Smooth muscle cell (in vitro differentiated cells): ENCODE measurements around the gene OR10P1. TPM values are rescaled to one million over a fixed set of nuclear protein-coding genes. Genes with fewer than 3 reads are reported as not detected.
A peak's percentile ranks its signal among the peaks of the same experiment; 100 is the strongest.

Source experiments
- DNase-seq: peaks from one replicate; lab custom pipeline; 2025; ENCODE audit not compliant: unreplicated experiment; lab: John Stamatoyannopoulos, UW
- H2AFZ ChIP-seq: fragments of 200-600 bp; sonication (generic); 2 replicates; pipeline ENCODE4 v1.6.0; 2016; ENCODE audit warnings: antibody characterized with exemption, low read depth, mild to moderate bottlenecking
- H3F3A ChIP-seq: fragments of 200-600 bp; sonication (generic); 2 replicates; pipeline ENCODE4 v1.6.0; 2017; ENCODE audit warnings: antibody characterized with exemption, low read depth
- H3K27ac ChIP-seq: fragments of 200-600 bp; sonication (generic); 2 replicates; pipeline ENCODE4 v1.5.1; 2016; ENCODE audit warnings: low read depth, mild to moderate bottlenecking
- H3K27me3 ChIP-seq: fragments of 200-600 bp; sonication (generic); 2 replicates; pipeline ENCODE4 v1.6.1; 2016; ENCODE audit warnings: low read depth, mild to moderate bottlenecking
- H3K36me3 ChIP-seq: fragments of 200-600 bp; sonication (generic); 2 replicates; pipeline ENCODE4 v1.5.1; 2016; ENCODE audit warnings: low read depth
- H3K4me1 ChIP-seq: fragments of 200-600 bp; sonication (generic); 2 replicates; pipeline ENCODE4 v1.5.1; 2016; ENCODE audit warnings: low read depth
- H3K4me2 ChIP-seq: fragments of 200-600 bp; sonication (generic); 2 replicates; pipeline ENCODE4 v1.6.0; 2016; ENCODE audit warnings: mild to moderate bottlenecking
- H3K4me3 ChIP-seq: fragments of 200-600 bp; sonication (generic); 2 replicates; pipeline ENCODE4 v1.5.1; 2016; ENCODE audit warnings: mild to moderate bottlenecking
- H3K79me2 ChIP-seq: fragments of 200-600 bp; sonication (generic); 2 replicates; pipeline ENCODE4 v1.6.0; 2016; ENCODE audit warnings: low read depth, mild to moderate bottlenecking
- H3K9ac ChIP-seq: fragments of 200-600 bp; sonication (generic); 2 replicates; pipeline ENCODE4 v1.6.0; 2016; ENCODE audit warnings: low read depth
- H3K9me3 ChIP-seq: fragments of 200-600 bp; sonication (generic); replicated peaks from 2 replicates; pipeline ENCODE4 v1.5.1; 2016; ENCODE audit warnings: low read depth
- H4K20me1 ChIP-seq: fragments of 200-600 bp; sonication (generic); 2 replicates; pipeline ENCODE4 v1.6.0; 2016; ENCODE audit warnings: low read depth
- CTCF ChIP-seq: fragments of 200-600 bp; sonication (generic); IDR thresholded peaks from 2 replicates; pipeline ENCODE4 v1.5.1; 2017; ENCODE audit warnings: borderline replicate concordance, mild to moderate bottlenecking, antibody characterized with exemption; ENCODE audit not compliant: insufficient read depth, poor library complexity, severe bottlenecking
- WGBS: methylation state at CpG from one replicate; pipeline ENCODE4 v1.1.7; 2016; ENCODE audit warnings: low lambda C conversion rate; 5-methylcytosine and 5-hydroxymethylcytosine counted together
- polyA plus RNA-seq: library from polyadenylated mRNA; unstranded; fragments of >200 nt; fragmentation: Nextera tagmentation; extraction: Ambion mirVana; gene quantifications from 2 replicates; pipeline ENCODE4 v1.2.1, GENCODE V29; 2016
- total RNA-seq: library from RNA; depleted of rRNA; stranded (reverse); fragments of >200 nt; gene quantifications from 2 replicates; pipeline ENCODE4 v1.2.3, GENCODE V29; 2014

The OR10P1 gene
- total and polyA plus RNA-seq, 2 experiments from 2014 or later = not detected

GRCh38 chr12:55659486-55660385 lies 23.0 kb downstream of the OR10P1 start:
- TF ChIP-seq CTCF = peak; percentile 39
- Histone ChIP-seq H3K9ac (no peak overlapping the region), H3K27ac (no peak overlapping the region), H3K27me3 (peaks cover 4% of the 10 kb centered on the region), H3K79me2 (no peaks in the 10 kb centered on the region), H3K4me3 (no peak overlapping the region), H3K36me3 (no peaks in the 10 kb centered on the region), H3F3A (no peaks in the 10 kb centered on the region), H3K9me3 (no peaks in the 10 kb centered on the region), H3K4me1 (no peaks in the 10 kb centered on the region), H3K4me2 (no peak overlapping the region), H4K20me1 (no peaks in the 10 kb centered on the region), H2AFZ (peak overlapping the region; percentile 27)
- 76% methylated on average over 9 of the region's 9 CpGs for WGBS
- no peak for DNase-seq

GRCh38 chr12:55663391-55663790 lies 26.7 kb downstream of the OR10P1 start:
- no peak for TF ChIP-seq CTCF
- Histone ChIP-seq H3K4me2 (no peak overlapping the region), H3K9ac (no peak overlapping the region), H3K27me3 (no peaks in the 10 kb centered on the region), H4K20me1 (no peaks in the 10 kb centered on the region), H2AFZ (no peak overlapping the region), H3K27ac (no peak overlapping the region), H3F3A (no peaks in the 10 kb centered on the region), H3K4me3 (no peak overlapping the region), H3K79me2 (no peaks in the 10 kb centered on the region), H3K36me3 (no peaks in the 10 kb centered on the region), H3K9me3 (no peaks in the 10 kb centered on the region), H3K4me1 (no peaks in the 10 kb centered on the region)
- no peak for DNase-seq
- WGBS = 73% methylated on average over 1 of the region's 1 CpG

DNA sequence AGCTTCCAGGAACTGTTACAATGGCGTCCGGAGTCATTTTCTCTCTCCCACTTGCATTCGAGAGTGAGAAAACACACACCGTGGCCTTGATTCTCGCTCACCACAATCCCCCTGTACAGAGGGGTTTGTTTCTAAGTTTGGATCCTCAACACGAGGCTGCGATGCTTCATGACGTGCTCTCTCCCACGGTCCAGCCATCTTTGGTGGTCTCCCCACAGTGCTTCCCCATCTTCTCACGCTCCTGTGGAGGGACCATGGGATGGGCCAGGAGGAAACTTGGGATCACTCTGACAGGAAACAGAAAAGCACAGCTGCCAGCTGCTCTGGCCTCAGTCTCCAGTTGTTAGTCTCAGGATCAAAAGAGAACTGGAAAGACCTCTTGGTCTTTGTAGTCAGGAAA lies 28.1 kb downstream of the OR10P1 start:
- H3K9ac ChIP-seq = no peak overlapping the region
- H3K4me1 ChIP-seq = no peaks in the 10 kb centered on the region
- no peak overlapping the region for H3K4me3 ChIP-seq
- no peak for TF ChIP-seq CTCF
- no peaks in the 10 kb centered on the region for H3K27me3 ChIP-seq
- 94% methylated on average over 10 of the region's 10 CpGs for WGBS
- H2AFZ ChIP-seq = no peak overlapping the region
- H3F3A ChIP-seq = no peaks in the 10 kb centered on the region
- no peaks in the 10 kb centered on the region for H4K20me1 ChIP-seq
- H3K79me2 ChIP-seq = no peaks in the 10 kb centered on the region
- no peak for DNase-seq
- no peaks in the 10 kb centered on the region for H3K36me3 ChIP-seq
- H3K9me3 ChIP-seq = no peaks in the 10 kb centered on the region
- H3K4me2 ChIP-seq = no peak overlapping the region
- H3K27ac ChIP-seq = no peak overlapping the region

DNA sequence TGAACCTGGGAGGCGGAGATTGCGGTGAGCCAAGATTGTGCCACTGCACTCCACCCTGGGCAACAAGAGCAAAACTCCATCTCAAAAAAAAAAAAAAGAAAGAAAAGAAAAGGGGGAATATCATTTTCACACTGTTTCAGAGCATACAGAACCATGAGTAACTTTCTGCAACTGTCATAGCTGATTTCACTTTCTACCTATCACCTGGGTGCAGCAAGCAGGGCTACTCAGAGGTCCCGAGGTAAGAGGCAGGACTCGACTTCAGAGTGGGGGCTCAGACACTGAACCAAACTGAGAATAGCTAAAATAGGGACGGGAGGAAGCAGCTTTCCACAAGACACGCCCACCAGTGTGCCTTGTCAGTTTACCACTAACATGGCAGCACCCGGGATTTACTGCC lies 29.8 kb downstream of the OR10P1 start:
- Histone ChIP-seq H3K4me2 (no peak overlapping the region), H3K27me3 (no peaks in the 10 kb centered on the region), H3K9me3 (no peaks in the 10 kb centered on the region), H3K4me1 (no peaks in the 10 kb centered on the region), H3K36me3 (no peaks in the 10 kb centered on the region), H3F3A (no peaks in the 10 kb centered on the region), H3K9ac (no peak overlapping the region), H2AFZ (no peak overlapping the region), H4K20me1 (no peaks in the 10 kb centered on the region), H3K79me2 (no peaks in the 10 kb centered on the region), H3K27ac (no peak overlapping the region), H3K4me3 (no peak overlapping the region)
- 83% methylated on average over 7 of the region's 7 CpGs for WGBS
- DNase-seq = no peak
- no peak for TF ChIP-seq CTCF
